ENCODE measurements around the gene KRT17.

DNA sequence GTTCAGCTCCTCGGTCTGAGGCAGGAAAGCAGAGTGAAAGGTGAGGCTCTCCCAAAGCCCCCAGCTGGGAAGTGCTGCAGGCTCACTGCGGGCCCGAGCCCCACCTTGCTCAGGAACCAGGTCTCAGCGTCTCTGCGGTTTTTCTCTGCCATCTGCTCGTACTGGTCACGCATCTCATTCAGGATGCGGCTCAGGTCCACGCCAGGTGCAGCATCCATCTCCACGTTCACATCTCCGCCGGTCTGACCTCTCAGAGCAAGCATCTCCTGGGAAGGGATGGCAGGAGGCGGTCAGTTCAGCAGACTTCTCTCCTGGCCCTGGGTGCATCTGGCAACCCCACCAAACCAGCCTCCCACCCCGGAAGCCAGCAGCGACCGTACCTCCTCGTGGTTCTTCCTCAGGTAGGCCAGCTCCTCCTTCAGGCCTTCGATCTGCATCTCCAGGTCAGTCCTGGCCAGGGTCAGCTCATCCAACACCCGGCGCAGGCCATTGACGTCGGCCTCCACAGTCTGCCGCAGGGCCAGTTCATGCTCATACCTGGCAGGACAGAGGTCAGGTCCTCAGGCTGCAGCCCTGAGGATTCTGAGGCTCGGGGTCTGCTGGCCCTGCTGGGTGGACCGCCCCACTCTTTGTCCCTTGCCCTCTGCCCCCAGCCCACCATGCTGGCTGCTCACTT is 13.3 kb downstream of the KRT17 start:
- TF ChIP-seq POLR2AphosphoS5 (IDR thresholded peaks at IDR 0.05), result no peak
- TF ChIP-seq, protein P1, sequence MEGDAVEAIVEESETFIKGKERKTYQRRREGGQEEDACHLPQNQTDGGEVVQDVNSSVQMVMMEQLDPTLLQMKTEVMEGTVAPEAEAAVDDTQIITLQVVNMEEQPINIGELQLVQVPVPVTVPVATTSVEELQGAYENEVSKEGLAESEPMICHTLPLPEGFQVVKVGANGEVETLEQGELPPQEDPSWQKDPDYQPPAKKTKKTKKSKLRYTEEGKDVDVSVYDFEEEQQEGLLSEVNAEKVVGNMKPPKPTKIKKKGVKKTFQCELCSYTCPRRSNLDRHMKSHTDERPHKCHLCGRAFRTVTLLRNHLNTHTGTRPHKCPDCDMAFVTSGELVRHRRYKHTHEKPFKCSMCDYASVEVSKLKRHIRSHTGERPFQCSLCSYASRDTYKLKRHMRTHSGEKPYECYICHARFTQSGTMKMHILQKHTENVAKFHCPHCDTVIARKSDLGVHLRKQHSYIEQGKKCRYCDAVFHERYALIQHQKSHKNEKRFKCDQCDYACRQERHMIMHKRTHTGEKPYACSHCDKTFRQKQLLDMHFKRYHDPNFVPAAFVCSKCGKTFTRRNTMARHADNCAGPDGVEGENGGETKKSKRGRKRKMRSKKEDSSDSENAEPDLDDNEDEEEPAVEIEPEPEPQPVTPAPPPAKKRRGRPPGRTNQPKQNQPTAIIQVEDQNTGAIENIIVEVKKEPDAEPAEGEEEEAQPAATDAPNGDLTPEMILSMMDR (IDR thresholded peaks at IDR 0.05), result no peak
